H9 (cell line): ENCODE measurements around the gene IL36RN. TPM values are rescaled to one million over a fixed set of nuclear protein-coding genes. Genes with fewer than 3 reads are reported as not detected.

Experiments used
- DNase-seq: peaks from one replicate; pipeline ENCODE4 v3.0.0-alpha.2; 2017
- H2AFZ ChIP-seq: one replicate; pipeline ENCODE4 v1.6.1; 2013; ENCODE audit warnings: mild to moderate bottlenecking, low read length, control low read depth, moderate library complexity
- H2AK5ac ChIP-seq: 2 replicates; pipeline ENCODE4 v1.6.1; 2013; ENCODE audit warnings: low read length, control low read depth, mixed read lengths; ENCODE audit not compliant: insufficient read length
- H2BK120ac ChIP-seq: one replicate; pipeline ENCODE4 v1.6.1; 2013; ENCODE audit warnings: low read depth, mild to moderate bottlenecking, low read length, control low read depth, inconsistent platforms; ENCODE audit not compliant: poor library complexity, severe bottlenecking
- H2BK12ac ChIP-seq: 2 replicates; pipeline ENCODE4 v1.6.1; 2013; ENCODE audit warnings: low read length, control low read depth, mixed read lengths, low read depth; ENCODE audit not compliant: insufficient read length
- H2BK15ac ChIP-seq: 2 replicates; pipeline ENCODE4 v1.6.1; 2013; ENCODE audit warnings: low read depth, low read length, control low read depth
- H2BK20ac ChIP-seq: one replicate; pipeline ENCODE4 v1.6.1; 2013; ENCODE audit warnings: low read depth, mild to moderate bottlenecking, low read length, control low read depth, inconsistent platforms; ENCODE audit not compliant: poor library complexity, severe bottlenecking
- H2BK5ac ChIP-seq: 2 replicates; pipeline ENCODE4 v1.6.1; 2013; ENCODE audit warnings: low read length, control low read depth, mixed read lengths; ENCODE audit not compliant: insufficient read length
- H3K14ac ChIP-seq: 2 replicates; pipeline ENCODE4 v1.6.1; 2013; ENCODE audit warnings: low read length, control low read depth; ENCODE audit not compliant: insufficient read depth
- H3K18ac ChIP-seq: 2 replicates; pipeline ENCODE4 v1.6.1; 2013; ENCODE audit warnings: low read depth, mild to moderate bottlenecking, mixed read lengths, low read length, control low read depth; ENCODE audit not compliant: insufficient read length
- H3K23ac ChIP-seq: 2 replicates; pipeline ENCODE4 v1.6.1; 2013; ENCODE audit warnings: low read length, control low read depth, mixed read lengths, low read depth; ENCODE audit not compliant: insufficient read length
- H3K23me2 ChIP-seq: 2 replicates; pipeline ENCODE4 v1.6.1; 2013; ENCODE audit warnings: low read depth, mild to moderate bottlenecking, mixed read lengths, low read length, control low read depth; ENCODE audit not compliant: insufficient read length, poor library complexity, severe bottlenecking
- H3K27ac ChIP-seq: 2 replicates; pipeline ENCODE4 v1.5.1; 2013; ENCODE audit warnings: low read length, control low read depth, mixed read lengths, low read depth; ENCODE audit not compliant: insufficient read length
- H3K27me3 ChIP-seq: 2 replicates; pipeline ENCODE4 v1.6.1; 2013; ENCODE audit warnings: low read length, control low read depth, inconsistent platforms; ENCODE audit not compliant: insufficient read depth
- H3K4ac ChIP-seq: 2 replicates; pipeline ENCODE4 v1.6.1; 2013; ENCODE audit warnings: low read depth, mild to moderate bottlenecking, control low read depth, inconsistent platforms, low read length, moderate library complexity
- H3K4me1 ChIP-seq: 2 replicates; pipeline ENCODE4 v1.6.1; 2013; ENCODE audit warnings: low read length, control low read depth, inconsistent platforms; ENCODE audit not compliant: insufficient read depth
- H3K4me2 ChIP-seq: 2 replicates; pipeline ENCODE4 v1.6.1; 2013; ENCODE audit warnings: low read length, control low read depth, mixed read lengths; ENCODE audit not compliant: insufficient read length, insufficient read depth
- H3K56ac ChIP-seq: 2 replicates; pipeline ENCODE4 v1.6.1; 2013; ENCODE audit warnings: low read depth, mild to moderate bottlenecking, mixed read lengths, low read length, control low read depth; ENCODE audit not compliant: insufficient read length
- H3K79me1 ChIP-seq: 2 replicates; pipeline ENCODE4 v1.6.1; 2013; ENCODE audit warnings: low read depth, mild to moderate bottlenecking, moderate library complexity, low read length, control low read depth, inconsistent platforms; ENCODE audit not compliant: insufficient read depth, poor library complexity, severe bottlenecking
- H3K79me2 ChIP-seq: 2 replicates; pipeline ENCODE4 v1.6.1; 2013; ENCODE audit warnings: low read length, control low read depth, inconsistent platforms; ENCODE audit not compliant: insufficient read depth
- H3K9ac ChIP-seq: 2 replicates; pipeline ENCODE4 v1.6.1; 2013; ENCODE audit warnings: low read length, control low read depth, mixed read lengths; ENCODE audit not compliant: insufficient read length; ENCODE audit errors: extremely low read depth
- H3K9me3 ChIP-seq: one replicate; pipeline ENCODE4 v1.6.1; 2013; ENCODE audit warnings: low read depth, low read length, inconsistent platforms; ENCODE audit not compliant: control insufficient read depth
- H3T11ph ChIP-seq: one replicate; pipeline ENCODE4 v1.6.1; 2013; ENCODE audit warnings: mild to moderate bottlenecking, low read length, control low read depth, inconsistent platforms
- H4K20me1 ChIP-seq: one replicate; pipeline ENCODE4 v1.6.1; 2013; ENCODE audit not compliant: control insufficient read depth, insufficient read length, insufficient read depth
- H4K5ac ChIP-seq: 2 replicates; pipeline ENCODE4 v1.6.1; 2013; ENCODE audit warnings: low read depth, mild to moderate bottlenecking, mixed read lengths, low read length, control low read depth; ENCODE audit not compliant: insufficient read length
- H4K8ac ChIP-seq: replicated peaks from 2 replicates; pipeline ENCODE4 v1.6.1; 2013; ENCODE audit warnings: low read length, control low read depth, mixed read lengths, low read depth; ENCODE audit not compliant: insufficient read length
- H4K91ac ChIP-seq: 2 replicates; pipeline ENCODE4 v1.6.1; 2013; ENCODE audit warnings: low read depth, mild to moderate bottlenecking, moderate library complexity, mixed read lengths, low read length, control low read depth; ENCODE audit not compliant: insufficient read length
- H3K27ac Mint-ChIP-seq, 3 experiments: 2 replicates in 2 of 3; 3 replicates in 1 of 3; pipeline ENCODE4 v1.8.0; 2020 to 2021; ENCODE audit warnings: mixed read lengths in 3 of 3, mild to moderate bottlenecking in 1 of 3, moderate library complexity in 1 of 3
- H3K27me3 Mint-ChIP-seq: 2 replicates; pipeline ENCODE4 v1.8.0; 2021; ENCODE audit warnings: low read depth, mild to moderate bottlenecking, moderate library complexity, mixed read lengths
- H3K36me3 Mint-ChIP-seq, 3 experiments: 2 replicates in 2 of 3; 3 replicates in 1 of 3; pipeline ENCODE4 v1.8.0; 2020 to 2021; ENCODE audit warnings: low read depth in 3 of 3, mixed read lengths in 3 of 3; ENCODE audit not compliant: insufficient read depth in 1 of 3
- H3K4me1 Mint-ChIP-seq, 2 experiments: 2 replicates each; pipeline ENCODE4 v1.8.0; 2020; ENCODE audit warnings: mixed read lengths in 2 of 2
- H3K4me3 Mint-ChIP-seq, 2 experiments: 2 replicates in 1 of 2; 3 replicates in 1 of 2; pipeline ENCODE4 v1.8.0; 2020 to 2021; ENCODE audit warnings: mild to moderate bottlenecking in 2 of 2, mixed read lengths in 2 of 2, moderate library complexity in 1 of 2
- H3K9me3 Mint-ChIP-seq, 2 experiments: 2 replicates in 1 of 2; 3 replicates in 1 of 2; pipeline ENCODE4 v1.8.0; 2020; ENCODE audit warnings: mild to moderate bottlenecking in 2 of 2, mixed read lengths in 2 of 2, moderate library complexity in 1 of 2
- CTCF ChIP-seq: fragments of 200-600 bp; sonication (generic); conservative IDR thresholded peaks from 3 replicates; pipeline ENCODE4 v1.8.0; 2021; ENCODE audit warnings: antibody characterized with exemption, mild to moderate bottlenecking
- WGBS: extraction: QIAGEN DNeasy Blood & Tissue Kit; methylation state at CpG from one replicate; pipeline ENCODE4 v1.1.7; 2013; ENCODE audit warnings: missing lambda C conversion rate, low lambda C conversion rate, mixed read lengths; ENCODE audit not compliant: insufficient read length; ENCODE audit errors: extremely low coverage; 5-methylcytosine and 5-hydroxymethylcytosine counted together
- total RNA-seq: library from RNA; stranded (reverse); gene quantifications from 2 replicates; pipeline ENCODE4 v1.2.1, GENCODE V29; 2021

The IL36RN gene
- total RNA-seq, 1 experiment from 2014 or later, result not detected

GRCh38 chr2:113081488-113082210 is 22.7 kb downstream of the IL36RN start:
- peaks cover 0 to 6% of the 10 kb centered on the region in 2 experiments; a peak in 1 of 5 replicates for H3K9me3 Mint-ChIP-seq
- TF ChIP-seq CTCF, result no peak
- no CpG with 5 or more reads among the region's 2 CpGs for WGBS

More at GRCh38 chr2:113081488-113082210, 22.7 kb downstream of the IL36RN start:
- Histone ChIP-seq H2BK120ac (no peak overlapping the region), H3K9me3 (no peaks in the 10 kb centered on the region), H3K56ac (no peak overlapping the region), H4K8ac (no peak overlapping the region), H4K91ac (no peak overlapping the region), H3K23me2 (no peaks in the 10 kb centered on the region), H4K20me1 (no peaks in the 10 kb centered on the region), H3K79me2 (no peaks in the 10 kb centered on the region), H3K18ac (no peak overlapping the region), H3K4me2 (no peak overlapping the region), H2AK5ac (no peak overlapping the region), H3K4ac (no peak overlapping the region), H3K79me1 (no peaks in the 10 kb centered on the region), H3K27me3 (no peaks in the 10 kb centered on the region), H2BK20ac (no peak overlapping the region), H3T11ph (no peak overlapping the region), H2BK12ac (no peak overlapping the region), H3K23ac (no peak overlapping the region), H3K27ac (no peak overlapping the region), H2BK5ac (no peak overlapping the region), H3K14ac (no peak overlapping the region), H2BK15ac (no peak overlapping the region), H3K9ac (no peak overlapping the region), H4K5ac (no peak overlapping the region), H2AFZ (no peak overlapping the region), H3K4me1 (no peaks in the 10 kb centered on the region)
- H3K4me3 Mint-ChIP-seq, result no peak overlapping the region
- DNase-seq, result no peak
- peaks cover 5 to 6% of the 10 kb centered on the region in 2 experiments for H3K4me1 Mint-ChIP-seq
- H3K27me3 Mint-ChIP-seq, result peaks cover 38% of the 10 kb centered on the region
- no peak overlapping the region for H3K27ac Mint-ChIP-seq
- H3K36me3 Mint-ChIP-seq, result no peaks in the 10 kb centered on the region
